Keratinocyte (primary cell): ENCODE results near the gene ZIC4.

ENCODE experiments used
- EZH2 ChIP-seq: IDR thresholded peaks from one replicate; pipeline ENCODE4 v1.6.1; 2012; ENCODE audit warnings: inconsistent platforms, mild to moderate bottlenecking, low read length, moderate library complexity
- TF ChIP-seq, protein P1 (sequence below), 3 experiments: IDR thresholded peaks in 1 of 3; conservative IDR thresholded peaks in 1 of 3; optimal IDR thresholded peaks in 1 of 3; 2 replicates in 2 of 3; 3 replicates in 1 of 3; pipeline versions ENCODE3 to v1.5.1; 2011; ENCODE audit warnings: low read length in 3 of 3, mild to moderate bottlenecking in 3 of 3, moderate library complexity in 2 of 3, control low read depth in 1 of 3, inconsistent platforms in 1 of 3; ENCODE audit not compliant: insufficient read depth in 2 of 3; ENCODE audit errors: extremely low read depth in 1 of 3

DNA sequence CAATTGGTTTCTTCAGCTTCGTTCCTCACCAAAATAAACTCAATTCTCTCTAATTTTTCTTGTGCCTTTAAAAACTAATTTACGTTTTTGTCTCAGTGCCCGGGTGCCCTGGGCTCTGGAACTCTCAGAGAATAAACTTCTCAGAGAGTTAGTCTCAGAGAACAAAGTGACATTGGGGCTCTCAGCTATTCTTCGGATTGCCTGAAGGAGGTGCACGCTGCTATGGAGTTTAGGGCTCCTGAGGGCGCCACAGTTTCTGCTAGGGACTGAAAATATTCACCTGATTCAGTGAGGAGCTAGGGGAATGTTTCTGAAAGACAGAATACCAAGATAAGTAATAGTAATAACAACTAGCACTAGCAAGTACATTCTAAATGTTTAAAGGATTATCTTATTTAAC is 22.7 kb downstream of the ZIC4 start:
- TF ChIP-seq, protein P1, sequence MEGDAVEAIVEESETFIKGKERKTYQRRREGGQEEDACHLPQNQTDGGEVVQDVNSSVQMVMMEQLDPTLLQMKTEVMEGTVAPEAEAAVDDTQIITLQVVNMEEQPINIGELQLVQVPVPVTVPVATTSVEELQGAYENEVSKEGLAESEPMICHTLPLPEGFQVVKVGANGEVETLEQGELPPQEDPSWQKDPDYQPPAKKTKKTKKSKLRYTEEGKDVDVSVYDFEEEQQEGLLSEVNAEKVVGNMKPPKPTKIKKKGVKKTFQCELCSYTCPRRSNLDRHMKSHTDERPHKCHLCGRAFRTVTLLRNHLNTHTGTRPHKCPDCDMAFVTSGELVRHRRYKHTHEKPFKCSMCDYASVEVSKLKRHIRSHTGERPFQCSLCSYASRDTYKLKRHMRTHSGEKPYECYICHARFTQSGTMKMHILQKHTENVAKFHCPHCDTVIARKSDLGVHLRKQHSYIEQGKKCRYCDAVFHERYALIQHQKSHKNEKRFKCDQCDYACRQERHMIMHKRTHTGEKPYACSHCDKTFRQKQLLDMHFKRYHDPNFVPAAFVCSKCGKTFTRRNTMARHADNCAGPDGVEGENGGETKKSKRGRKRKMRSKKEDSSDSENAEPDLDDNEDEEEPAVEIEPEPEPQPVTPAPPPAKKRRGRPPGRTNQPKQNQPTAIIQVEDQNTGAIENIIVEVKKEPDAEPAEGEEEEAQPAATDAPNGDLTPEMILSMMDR (optimal IDR thresholded peaks at IDR 0.05 in 1 of 3, IDR thresholded peaks at IDR 0.05 in 1 of 3, conservative IDR thresholded peaks at IDR 0.05 in 1 of 3; ENCODE audit: extremely low read depth in 1 of 3, insufficient read depth in 2 of 3, low read length in 3 of 3) = no peak
- no peak for TF ChIP-seq EZH2
